ENCODE measurements around the gene SUDS3. TPM values are rescaled to one million over a fixed set of nuclear protein-coding genes. Genes with fewer than 3 reads are reported as not detected.
A peak's percentile ranks its signal among the peaks of the same experiment; 100 is the strongest.
"Not testable (repeated sequence)": the region's sequence is repeated elsewhere in the genome, so short reads cannot be mapped to it uniquely, and the experiment has no call there.

The SUDS3 gene
- total RNA-seq, 1 experiment from 2014 or later, result 50.5 TPM

- H3K4me1 ChIP-seq (ENCODE audit: insufficient read depth, low read length), result no peaks in the 10 kb centered on the region
- H3K9me3 Mint-ChIP-seq, result no peaks in the 10 kb centered on the region
- no peaks in the 10 kb centered on the region for H3K79me2 ChIP-seq (ENCODE audit: insufficient read depth, low read length)
- no peaks in the 10 kb centered on the region for H3K79me1 ChIP-seq (ENCODE audit: insufficient read depth, low read depth, low read length, poor library complexity, severe bottlenecking)
- H2BK120ac ChIP-seq (ENCODE audit: low read depth, low read length, poor library complexity, severe bottlenecking), result no peak overlapping the region
- H4K5ac ChIP-seq (ENCODE audit: insufficient read length, low read depth, low read length), result no peak overlapping the region
- no peak overlapping the region for H3K27ac ChIP-seq (ENCODE audit: insufficient read length, low read depth, low read length)
- H3K4ac ChIP-seq (ENCODE audit: low read depth, low read length), result no peak overlapping the region
- H3K36me3 Mint-ChIP-seq (ENCODE audit: insufficient read depth in 1 of 3, low read depth in 3 of 3), result peaks cover 34 to 75% (median 71%) of the 10 kb centered on the region in 3 experiments; a peak in 6 of 7 replicates
- H3K23me2 ChIP-seq (ENCODE audit: insufficient read length, low read depth, low read length, poor library complexity, severe bottlenecking), result no peaks in the 10 kb centered on the region
- H3T11ph ChIP-seq (ENCODE audit: low read length), result no peak overlapping the region
- H3K14ac ChIP-seq (ENCODE audit: insufficient read depth, low read length), result no peak overlapping the region
- no peak overlapping the region for H2BK12ac ChIP-seq (ENCODE audit: insufficient read length, low read depth, low read length)
- no peaks in the 10 kb centered on the region for H4K20me1 ChIP-seq (ENCODE audit: control insufficient read depth, insufficient read depth, insufficient read length)
- H2AK5ac ChIP-seq (ENCODE audit: insufficient read length, low read length), result no peak overlapping the region
- H3K23ac ChIP-seq (ENCODE audit: insufficient read length, low read depth, low read length), result no peak overlapping the region
- no peak overlapping the region for H2BK20ac ChIP-seq (ENCODE audit: low read depth, low read length, poor library complexity, severe bottlenecking)
- H3K18ac ChIP-seq (ENCODE audit: insufficient read length, low read depth, low read length), result no peak overlapping the region
- no peak overlapping the region for H2BK15ac ChIP-seq (ENCODE audit: low read depth, low read length)
- H3K27me3 ChIP-seq (ENCODE audit: insufficient read depth, low read length), result no peaks in the 10 kb centered on the region
- no peak overlapping the region for H3K9ac ChIP-seq (ENCODE audit: extremely low read depth, insufficient read length, low read length)
- WGBS (ENCODE audit: extremely low coverage, insufficient read length, low lambda C conversion rate), result no CpG with 5 or more reads among the region's 4 CpGs
- no peaks in the 10 kb centered on the region for H3K9me3 ChIP-seq (ENCODE audit: control insufficient read depth, low read depth, low read length)
- H2AFZ ChIP-seq (ENCODE audit: low read length), result no peak overlapping the region
- TF ChIP-seq CTCF (conservative IDR thresholded peaks at IDR 0.05), result peak; percentile 90
- H3K4me3 Mint-ChIP-seq, result no peak overlapping the region
- no peak overlapping the region for H3K4me2 ChIP-seq (ENCODE audit: insufficient read depth, insufficient read length, low read length)
- H4K8ac ChIP-seq (replicated peaks; ENCODE audit: insufficient read length, low read depth, low read length), result no peak overlapping the region
- DNase-seq, result peak; percentile 46
- H3K4me1 Mint-ChIP-seq, result no peaks in the 10 kb centered on the region
- no peak overlapping the region for H2BK5ac ChIP-seq (ENCODE audit: insufficient read length, low read length)
- no peaks in the 10 kb centered on the region for H3K27me3 Mint-ChIP-seq (ENCODE audit: low read depth)
- H3K56ac ChIP-seq (ENCODE audit: insufficient read length, low read depth, low read length), result no peak overlapping the region
- no peak overlapping the region for H3K27ac Mint-ChIP-seq
- no peak overlapping the region for H4K91ac ChIP-seq (ENCODE audit: insufficient read length, low read depth, low read length)
Observed at GRCh38 chr12:118404876-118405521, 28.6 kb downstream of the SUDS3 start.

GRCh38 chr12:118408241-118408640 lies 31.9 kb downstream of the SUDS3 start:
- not testable (repeated sequence) for H4K5ac ChIP-seq (ENCODE audit: insufficient read length, low read depth, low read length); H2BK20ac ChIP-seq (ENCODE audit: low read depth, low read length, poor library complexity, severe bottlenecking); H2BK12ac ChIP-seq (ENCODE audit: insufficient read length, low read depth, low read length); H3K4me1 ChIP-seq (ENCODE audit: insufficient read depth, low read length); H3K18ac ChIP-seq (ENCODE audit: insufficient read length, low read depth, low read length); H3K14ac ChIP-seq (ENCODE audit: insufficient read depth, low read length); H3K56ac ChIP-seq (ENCODE audit: insufficient read length, low read depth, low read length); H3K9me3 ChIP-seq (ENCODE audit: control insufficient read depth, low read depth, low read length); H2BK5ac ChIP-seq (ENCODE audit: insufficient read length, low read length); H4K8ac ChIP-seq (replicated peaks; ENCODE audit: insufficient read length, low read depth, low read length); H3K4ac ChIP-seq (ENCODE audit: low read depth, low read length); DNase-seq; H3K79me1 ChIP-seq (ENCODE audit: insufficient read depth, low read depth, low read length, poor library complexity, severe bottlenecking); H3K27me3 ChIP-seq (ENCODE audit: insufficient read depth, low read length); H3K27me3 Mint-ChIP-seq (ENCODE audit: low read depth); H2BK120ac ChIP-seq (ENCODE audit: low read depth, low read length, poor library complexity, severe bottlenecking); H3K23me2 ChIP-seq (ENCODE audit: insufficient read length, low read depth, low read length, poor library complexity, severe bottlenecking); H3K27ac Mint-ChIP-seq; H3K4me1 Mint-ChIP-seq; H3K4me3 Mint-ChIP-seq; H3K23ac ChIP-seq (ENCODE audit: insufficient read length, low read depth, low read length); H3K79me2 ChIP-seq (ENCODE audit: insufficient read depth, low read length); H2AK5ac ChIP-seq (ENCODE audit: insufficient read length, low read length); H2BK15ac ChIP-seq (ENCODE audit: low read depth, low read length); H4K91ac ChIP-seq (ENCODE audit: insufficient read length, low read depth, low read length); H4K20me1 ChIP-seq (ENCODE audit: control insufficient read depth, insufficient read depth, insufficient read length); H2AFZ ChIP-seq (ENCODE audit: low read length); H3T11ph ChIP-seq (ENCODE audit: low read length); H3K9me3 Mint-ChIP-seq; H3K9ac ChIP-seq (ENCODE audit: extremely low read depth, insufficient read length, low read length); H3K27ac ChIP-seq (ENCODE audit: insufficient read length, low read depth, low read length); H3K4me2 ChIP-seq (ENCODE audit: insufficient read depth, insufficient read length, low read length)
- WGBS (ENCODE audit: extremely low coverage, insufficient read length, low lambda C conversion rate), result no CpG with 5 or more reads among the region's 8 CpGs
- H3K36me3 Mint-ChIP-seq (ENCODE audit: insufficient read depth in 1 of 3, low read depth in 3 of 3), result peaks cover 46 to 71% (median 69%) of the 10 kb centered on the region in 3 experiments; a peak in 6 of 7 replicates
